Small intestine (tissue), 7 donors: Measurements from ENCODE around the gene ATP2B1. TPM values are rescaled to one million over a fixed set of nuclear protein-coding genes. Genes with fewer than 3 reads are reported as not detected.

Experiments used
- DNase-seq, 2 donors: peaks; one replicate each; pipeline versions ENCODE4 v3.0.0 to v3.0.0-alpha.2; 2013
- FAIRE-seq: peaks from 2 replicates; lab custom pipeline; 2012; peaks lifted over from hg19 to GRCh38; lab: Jason Lieb, UNC
- H3K27ac ChIP-seq, 3 donors: one replicate each; pipeline ENCODE4 v1.5.1; 2013; ENCODE audit warnings: low read length in 2 of 3, mild to moderate bottlenecking in 2 of 3, control low read depth in 1 of 3, inconsistent platforms in 1 of 3, low read depth in 1 of 3, moderate library complexity in 1 of 3
- H3K27me3 ChIP-seq, 3 donors: one replicate each; pipeline ENCODE4 v1.6.1; 2013; ENCODE audit warnings: low read length in 3 of 3, inconsistent platforms in 1 of 3; ENCODE audit not compliant: control insufficient read depth in 3 of 3, insufficient read depth in 3 of 3
- H3K36me3 ChIP-seq, 3 donors: one replicate each; pipeline ENCODE4 v1.6.1; 2013; ENCODE audit warnings: low read length in 3 of 3, inconsistent platforms in 1 of 3, low read depth in 1 of 3, mild to moderate bottlenecking in 1 of 3, moderate library complexity in 1 of 3; ENCODE audit not compliant: control insufficient read depth in 3 of 3, insufficient read depth in 2 of 3
- H3K4me1 ChIP-seq, 3 donors: one replicate each; pipeline ENCODE4 v1.6.1; 2013; ENCODE audit warnings: low read length in 2 of 3, inconsistent platforms in 1 of 3, low read depth in 1 of 3, mild to moderate bottlenecking in 1 of 3, moderate library complexity in 1 of 3; ENCODE audit not compliant: control insufficient read depth in 3 of 3, insufficient read depth in 2 of 3
- H3K4me3 ChIP-seq, 3 donors: one replicate each; pipeline ENCODE4 v1.5.1; 2013; ENCODE audit warnings: low read length in 3 of 3, control low read depth in 1 of 3, inconsistent platforms in 1 of 3, low read depth in 1 of 3, mild to moderate bottlenecking in 1 of 3, moderate library complexity in 1 of 3
- H3K9me3 ChIP-seq, 2 donors: one replicate each; pipeline ENCODE4 v1.6.1; 2013; ENCODE audit warnings: low read depth in 1 of 2, low read length in 1 of 2; ENCODE audit not compliant: control insufficient read depth in 2 of 2, insufficient read depth in 1 of 2
- WGBS, 3 donors: extraction: QIAGEN DNeasy Blood & Tissue Kit; methylation state at CpG; one replicate each; pipeline ENCODE4 v1.1.7; 2013; 5-methylcytosine and 5-hydroxymethylcytosine counted together
- polyA plus RNA-seq, 4 donors: library from polyadenylated mRNA; stranded (reverse) in 3 of 4; unstranded in 1 of 4; fragments of 200-250 nt in 3 of 4; fragments of 120-200 nt in 1 of 4; gene quantifications; one replicate each; pipeline versions ENCODE4 v1.2.1 to v1.2.3, GENCODE V29; 2013
- donor health status: healthy with polysubstance abuse.
- donor health status: control.
- donor health status: control.
- donor health status: Bipolar disorder and iron deficiency.
- donor health status: healthy.

ATP2B1 gene
- polyA plus RNA-seq, 4 donors, result 13.2 to 76.2 (median 17.9) TPM

DNA sequence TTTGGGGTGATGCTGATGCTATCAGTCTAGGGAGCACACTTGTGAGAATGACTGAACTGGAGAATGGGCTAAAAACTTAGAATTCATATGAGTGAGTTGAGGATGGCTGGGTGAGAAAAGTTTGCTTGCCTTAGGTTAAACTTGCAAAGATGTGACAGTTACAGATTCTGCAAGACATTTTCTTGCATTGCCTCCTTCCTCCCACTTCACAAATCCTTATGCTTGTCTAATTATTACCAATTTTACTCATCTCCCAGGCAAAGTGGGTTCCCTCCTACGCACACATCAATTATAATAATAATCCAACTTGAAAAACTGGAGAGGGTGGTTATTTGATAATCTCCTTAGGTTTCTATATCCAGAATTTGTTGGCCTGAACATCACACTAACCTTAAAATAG, 50.9 kb downstream of the ATP2B1 start:
- Histone ChIP-seq H3K4me1 (peaks cover 4 to 9% (median 5%) of the 10 kb centered on the region in 3 donors), H3K36me3 (peaks cover 0 to under 1% (median 0%) of the 10 kb centered on the region in 3 donors), H3K27me3 (no peaks in the 10 kb centered on the region), H3K4me3 (no peak overlapping the region), H3K27ac (no peak overlapping the region), H3K9me3 (no peaks in the 10 kb centered on the region)
- no peak for FAIRE-seq
- WGBS, 3 donors, result 92 to 94% (median 93%) methylated on average over 1 of the region's 1 CpG
- no peak for DNase-seq

DNA sequence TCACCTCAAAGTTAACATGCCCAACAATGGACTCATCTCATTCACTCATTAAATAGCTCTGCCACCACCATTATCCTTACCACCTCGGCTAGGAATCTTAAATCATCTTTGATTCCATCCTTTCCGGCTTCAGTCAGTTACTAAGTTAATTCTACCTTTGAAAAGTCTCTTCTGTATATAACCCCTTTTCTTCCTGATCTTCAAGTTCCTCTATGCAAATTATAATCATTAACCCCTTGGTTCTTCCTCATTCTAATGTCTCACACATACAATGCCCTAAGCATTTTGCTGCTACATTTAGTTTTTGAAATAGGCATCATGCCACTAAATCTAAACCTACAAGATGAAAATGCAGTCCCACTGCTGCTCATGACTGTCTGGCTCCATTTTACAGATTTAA, 51.6 kb downstream of the ATP2B1 start:
- H3K4me3 ChIP-seq, result no peak overlapping the region
- H3K36me3 ChIP-seq, result peaks cover 0 to 2% (median 2%) of the 10 kb centered on the region in 3 donors
- FAIRE-seq (no peak), DNase-seq (no peak)
- H3K4me1 ChIP-seq, result peaks cover 3 to 9% (median 3%) of the 10 kb centered on the region in 3 donors
- H3K27me3 ChIP-seq, result no peaks in the 10 kb centered on the region
- H3K27ac ChIP-seq, result no peak overlapping the region
- no peaks in the 10 kb centered on the region for H3K9me3 ChIP-seq
- WGBS, 3 donors, result 90 to 96% (median 95%) methylated on average over 2 of the region's 2 CpGs

DNA sequence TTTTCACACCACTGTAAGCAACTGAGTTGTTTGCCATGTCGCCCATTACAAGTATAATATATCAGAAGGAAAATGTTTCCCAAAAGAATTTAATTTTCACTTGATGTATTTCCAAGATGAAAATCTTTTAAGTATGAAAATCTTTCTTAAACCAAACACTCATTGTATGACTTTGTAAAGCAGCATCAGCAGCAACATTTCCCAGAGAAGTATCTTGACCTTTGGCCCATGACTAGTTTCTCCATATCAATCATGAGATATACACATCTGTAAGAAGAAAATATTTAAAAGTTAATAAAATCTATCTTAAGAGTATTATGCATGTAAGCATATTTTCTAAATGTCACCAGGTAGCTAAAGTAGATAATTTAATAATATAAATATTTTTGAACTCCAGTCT, 52.8 kb downstream of the ATP2B1 start:
- peak; percentile 71 for FAIRE-seq
- whole genome bisulfite sequencing, 3 donors, result 19 to 63% (median 58%) methylated on average over 1 of the region's 1 CpG
- Histone ChIP-seq H3K36me3 (peaks cover 0 to 6% (median 3%) of the 10 kb centered on the region in 3 donors), H3K27ac (peak overlapping the region in 1 of 3 donors; percentile 39), H3K4me3 (no peak overlapping the region), H3K27me3 (no peaks in the 10 kb centered on the region), H3K9me3 (no peaks in the 10 kb centered on the region), H3K4me1 (peaks cover 0 to 7% (median 3%) of the 10 kb centered on the region in 3 donors)
- DNase-seq, result peak; percentile 64 to 76

DNA sequence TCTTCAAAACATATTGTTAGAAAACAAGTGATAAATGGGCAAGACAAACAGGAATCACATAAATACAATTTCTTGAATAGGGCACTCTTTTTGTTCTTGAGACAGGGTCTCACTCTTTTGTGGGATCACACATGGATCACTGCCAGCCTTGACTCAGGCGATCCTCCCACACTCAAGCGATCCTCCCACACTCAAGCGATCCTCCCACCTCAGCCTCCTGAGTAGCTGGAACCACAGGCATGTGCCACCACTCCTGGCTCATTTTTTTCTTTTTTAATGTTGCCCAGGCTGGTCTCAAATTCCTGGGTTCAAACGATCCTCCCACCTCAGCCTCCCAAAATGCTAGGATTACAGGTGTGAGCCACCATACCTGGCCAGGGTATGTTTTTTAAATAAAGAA, 57.4 kb downstream of the ATP2B1 start:
- Histone ChIP-seq H3K36me3 (peaks cover 0 to 17% (median 5%) of the 10 kb centered on the region in 3 donors), H3K27ac (no peak overlapping the region), H3K4me3 (no peak overlapping the region), H3K27me3 (no peaks in the 10 kb centered on the region), H3K9me3 (peaks cover 0 to 16% of the 10 kb centered on the region in 2 donors), H3K4me1 (peaks cover 0 to 26% (median 4%) of the 10 kb centered on the region in 3 donors)
- DNase-seq, result no peak
- FAIRE-seq, result no peak
- 96 to 97% (median 96%) methylated on average over 4 of the region's 4 CpGs for WGBS, 3 donors

DNA sequence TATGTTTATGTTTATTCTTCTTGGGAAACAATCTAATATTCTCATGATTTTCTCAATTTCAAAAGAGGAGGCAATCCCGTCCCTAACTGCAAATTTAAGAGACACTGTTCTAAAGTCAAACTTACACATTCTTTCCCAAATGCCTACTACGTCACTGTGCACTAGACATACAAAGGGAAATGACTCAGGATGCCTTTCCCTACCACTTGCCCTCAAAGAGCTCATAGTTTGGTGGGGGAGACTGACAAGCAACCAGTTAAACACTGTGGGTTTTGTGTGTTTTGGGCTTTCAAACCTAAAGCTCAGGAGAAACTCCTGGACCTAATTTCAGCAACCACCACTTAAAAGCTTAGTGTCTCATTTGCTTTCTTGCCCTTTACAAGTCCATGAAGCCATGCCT, 58.4 kb downstream of the ATP2B1 start:
- Histone ChIP-seq H3K4me1 (peaks cover 3 to 22% (median 4%) of the 10 kb centered on the region in 3 donors), H3K9me3 (peaks cover 0 to 16% of the 10 kb centered on the region in 2 donors), H3K27me3 (no peaks in the 10 kb centered on the region), H3K27ac (no peak overlapping the region), H3K4me3 (no peak overlapping the region), H3K36me3 (peaks cover 0 to 18% (median 5%) of the 10 kb centered on the region in 3 donors)
- WGBS, 3 donors, result 95 to 100% (median 96%) methylated on average over 2 of the region's 2 CpGs
- DNase-seq, result no peak
- FAIRE-seq, result no peak

DNA sequence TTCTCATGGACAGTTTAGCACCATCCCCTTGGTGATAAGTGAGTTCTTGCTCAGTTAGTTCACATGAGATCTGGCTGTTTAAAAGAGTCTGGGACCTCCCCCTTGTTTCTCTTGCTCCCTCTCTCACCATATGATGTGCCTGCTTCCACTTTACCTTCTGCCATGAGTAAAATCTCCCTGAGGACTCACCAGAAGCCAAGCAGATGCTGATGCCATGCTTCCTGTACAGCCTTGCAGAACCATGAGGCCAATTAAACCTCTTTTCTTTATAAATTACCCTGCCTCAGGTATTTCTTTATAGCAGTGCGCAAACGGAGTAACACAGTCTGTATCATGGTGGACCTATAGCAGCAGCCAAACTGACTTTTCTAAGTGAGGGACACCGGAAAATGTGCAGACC, 58.8 kb downstream of the ATP2B1 start:
- peaks cover 0 to 16% of the 10 kb centered on the region in 2 donors for H3K9me3 ChIP-seq
- H3K27me3 ChIP-seq, result no peaks in the 10 kb centered on the region
- peaks cover 0 to 18% (median 5%) of the 10 kb centered on the region in 3 donors for H3K36me3 ChIP-seq
- no peak for DNase-seq
- no peak overlapping the region for H3K27ac ChIP-seq
- H3K4me1 ChIP-seq, result peaks cover 3 to 19% (median 4%) of the 10 kb centered on the region in 3 donors
- FAIRE-seq, result no peak
- 97 to 99% (median 98%) methylated on average over 3 of the region's 3 CpGs for WGBS, 3 donors
- H3K4me3 ChIP-seq, result no peak overlapping the region

DNA sequence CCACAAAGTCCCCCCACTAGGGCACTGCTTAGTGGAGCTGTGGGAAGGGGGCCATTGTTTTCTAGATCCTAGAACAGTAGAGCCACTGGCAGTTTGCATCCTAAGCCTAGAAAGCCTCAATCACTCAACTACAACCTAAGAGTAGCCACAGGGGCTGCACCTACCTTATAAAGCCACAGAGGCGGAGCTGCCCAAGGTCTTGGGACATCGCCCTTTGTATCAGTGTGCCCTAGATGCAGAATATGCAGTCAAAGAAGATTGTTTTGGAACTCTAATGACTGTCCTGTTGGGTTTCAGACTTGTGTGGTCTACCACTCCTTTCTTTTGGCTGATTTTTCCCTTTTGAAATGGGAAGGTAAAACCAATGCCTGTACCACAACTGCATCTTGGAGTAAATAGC, 59.5 kb downstream of the ATP2B1 start:
- WGBS, 3 donors, result 73 to 95% (median 93%) methylated on average over 2 of the region's 2 CpGs
- DNase-seq (no peak), FAIRE-seq (no peak)
- H3K27me3 ChIP-seq, result no peaks in the 10 kb centered on the region
- H3K4me1 ChIP-seq, result peaks cover 3 to 24% (median 4%) of the 10 kb centered on the region in 3 donors
- H3K36me3 ChIP-seq, result peaks cover 0 to 18% (median 5%) of the 10 kb centered on the region in 3 donors
- no peak overlapping the region for H3K4me3 ChIP-seq
- H3K27ac ChIP-seq, result peak overlapping the region in 2 of 3 donors; percentile 16 to 66
- H3K9me3 ChIP-seq, result peaks cover 0 to 16% of the 10 kb centered on the region in 2 donors

DNA sequence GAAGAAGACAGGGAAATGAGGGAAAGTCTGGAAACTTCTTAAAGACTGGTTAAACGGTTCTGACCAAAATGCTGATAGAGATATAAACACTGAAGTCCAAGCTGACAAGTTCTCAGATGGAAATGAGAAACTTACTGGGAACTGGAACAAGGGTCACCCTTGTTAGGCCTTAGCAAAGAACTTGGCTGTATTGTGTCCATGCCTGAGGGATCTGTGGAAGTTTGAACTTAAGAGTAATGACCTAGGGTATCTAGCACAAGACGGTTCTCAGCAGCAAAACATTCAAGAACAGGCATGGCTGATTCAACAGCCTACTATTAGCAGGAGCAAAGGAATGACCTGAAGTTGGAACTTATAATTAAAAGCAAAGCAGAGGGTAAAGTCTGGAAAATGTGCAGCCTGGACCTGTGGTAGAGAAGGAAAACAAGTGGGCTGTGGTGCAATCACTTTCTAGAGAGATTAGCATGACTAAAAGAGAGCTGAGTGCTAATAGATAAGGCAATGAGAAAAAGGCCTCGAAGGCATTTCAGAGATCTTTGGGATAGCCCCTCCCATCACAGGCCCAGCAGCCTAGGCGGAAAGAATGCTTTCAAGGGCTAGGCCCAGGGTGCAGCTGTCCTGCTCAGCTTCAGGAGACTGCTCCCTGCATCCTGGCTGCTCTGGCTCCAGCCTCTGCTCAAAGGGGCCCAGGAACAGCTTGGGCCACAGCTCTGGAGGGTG, 60.3 kb downstream of the ATP2B1 start:
- peak; percentile 65 to 77 for DNase-seq
- Histone ChIP-seq H3K9me3 (peaks cover 0 to 16% of the 10 kb centered on the region in 2 donors), H3K27me3 (no peaks in the 10 kb centered on the region), H3K4me1 (peaks cover 3 to 24% (median 4%) of the 10 kb centered on the region in 3 donors), H3K36me3 (peaks cover 0 to 18% (median 5%) of the 10 kb centered on the region in 3 donors), H3K4me3 (no peak overlapping the region), H3K27ac (peak overlapping the region in 2 of 3 donors; percentile 37 to 68)
- 51 to 63% (median 55%) methylated on average over 4 of the region's 4 CpGs for WGBS, 3 donors
- FAIRE-seq, result no peak
